ENCODE data around the gene SLC15A1. TPM values are rescaled to one million over a fixed set of nuclear protein-coding genes. Genes with fewer than 3 reads are reported as not detected.

Gene SLC15A1
- total RNA-seq, 2 donors from 2014 or later, result 0.53 to 0.81 TPM

GRCh38 chr13:98650396-98651107, 101.9 kb downstream of the SLC15A1 start:
- H3K27ac ChIP-seq (ENCODE audit: low read depth, low read length), result no peak overlapping the region
- H3K4me1 ChIP-seq (ENCODE audit: control insufficient read depth, insufficient read depth, low read length), result no peaks in the 10 kb centered on the region
- no peaks in the 10 kb centered on the region for H3K27me3 ChIP-seq (ENCODE audit: control insufficient read depth, insufficient read depth, low read length, poor library complexity, severe bottlenecking)
- H3K27me3 Mint-ChIP-seq (ENCODE audit: insufficient read depth), result peaks cover 2% of the 10 kb centered on the region
- no peak overlapping the region for H3K9ac ChIP-seq (ENCODE audit: extremely low read depth, low read length, poor library complexity, severe bottlenecking)
- no peak overlapping the region for H3K4me3 ChIP-seq (ENCODE audit: low read length)
- WGBS, 2 experiments (ENCODE audit: insufficient coverage in 1 of 2, insufficient read length in 1 of 2), result 90 to 98% methylated on average over 8 to 12 of the region's 12 CpGs
- H3K4me1 Mint-ChIP-seq, result peaks cover 10% of the 10 kb centered on the region
- no peak for DNase-seq
- no peaks in the 10 kb centered on the region for H3K9me3 ChIP-seq (ENCODE audit: control insufficient read depth, low read length)
- H3K36me3 Mint-ChIP-seq (ENCODE audit: low read depth), result no peaks in the 10 kb centered on the region
- H3K36me3 ChIP-seq (ENCODE audit: control insufficient read depth, insufficient read depth, low read length), result no peaks in the 10 kb centered on the region
- no peak overlapping the region for H3K27ac Mint-ChIP-seq
- no peak for TF ChIP-seq CTCF (conservative IDR thresholded peaks at IDR 0.05)
- H3K4me3 Mint-ChIP-seq, result no peak overlapping the region
- H3K9me3 Mint-ChIP-seq, result no peaks in the 10 kb centered on the region

- Histone ChIP-seq H3K4me3 (ENCODE audit: low read length) (no peak overlapping the region), H3K27ac (ENCODE audit: low read depth, low read length) (no peak overlapping the region), H3K4me1 (ENCODE audit: control insufficient read depth, insufficient read depth, low read length) (no peaks in the 10 kb centered on the region), H3K27me3 (ENCODE audit: control insufficient read depth, insufficient read depth, low read length, poor library complexity, severe bottlenecking) (no peaks in the 10 kb centered on the region), H3K9me3 (ENCODE audit: control insufficient read depth, low read length) (no peaks in the 10 kb centered on the region), H3K9ac (ENCODE audit: extremely low read depth, low read length, poor library complexity, severe bottlenecking) (no peak overlapping the region), H3K36me3 (ENCODE audit: control insufficient read depth, insufficient read depth, low read length) (no peaks in the 10 kb centered on the region)
- Mint-ChIP-seq H3K27ac (no peak overlapping the region), H3K36me3 (ENCODE audit: low read depth) (no peaks in the 10 kb centered on the region), H3K4me1 (peaks cover 10% of the 10 kb centered on the region), H3K9me3 (no peaks in the 10 kb centered on the region), H3K27me3 (ENCODE audit: insufficient read depth) (peaks cover 2% of the 10 kb centered on the region), H3K4me3 (no peak overlapping the region)
- WGBS, 2 experiments (ENCODE audit: insufficient coverage in 1 of 2, insufficient read length in 1 of 2), result 90 to 94% methylated on average over 6 to 7 of the region's 7 CpGs
- TF ChIP-seq CTCF (conservative IDR thresholded peaks at IDR 0.05), result no peak
- no peak for DNase-seq
Measured at GRCh38 chr13:98649861-98650260, 102.6 kb downstream of the SLC15A1 start.

GRCh38 chr13:98648686-98649085, 103.8 kb downstream of the SLC15A1 start:
- Histone ChIP-seq H3K27me3 (ENCODE audit: control insufficient read depth, insufficient read depth, low read length, poor library complexity, severe bottlenecking) (no peaks in the 10 kb centered on the region), H3K9ac (ENCODE audit: extremely low read depth, low read length, poor library complexity, severe bottlenecking) (no peak overlapping the region), H3K9me3 (ENCODE audit: control insufficient read depth, low read length) (no peaks in the 10 kb centered on the region), H3K4me3 (ENCODE audit: low read length) (no peak overlapping the region), H3K27ac (ENCODE audit: low read depth, low read length) (no peak overlapping the region), H3K4me1 (ENCODE audit: control insufficient read depth, insufficient read depth, low read length) (no peaks in the 10 kb centered on the region), H3K36me3 (ENCODE audit: control insufficient read depth, insufficient read depth, low read length) (no peaks in the 10 kb centered on the region)
- Mint-ChIP-seq H3K9me3 (no peaks in the 10 kb centered on the region), H3K36me3 (ENCODE audit: low read depth) (no peaks in the 10 kb centered on the region), H3K4me3 (no peak overlapping the region), H3K27ac (no peak overlapping the region), H3K4me1 (peaks cover 10% of the 10 kb centered on the region), H3K27me3 (ENCODE audit: insufficient read depth) (no peaks in the 10 kb centered on the region)
- no peak for DNase-seq
- TF ChIP-seq CTCF (conservative IDR thresholded peaks at IDR 0.05), result no peak
- 95 to 96% methylated on average over 2 to 3 of the region's 3 CpGs for WGBS, 2 experiments (ENCODE audit: insufficient coverage in 1 of 2, insufficient read length in 1 of 2)
